Keratinocyte (primary cell): Measurements from ENCODE around the gene DUSP3.

ENCODE experiments used
- CTCF ChIP-seq, 3 experiments: IDR thresholded peaks in 1 of 3; conservative IDR thresholded peaks in 1 of 3; optimal IDR thresholded peaks in 1 of 3; 2 replicates in 2 of 3; 3 replicates in 1 of 3; pipeline versions ENCODE3 to v1.5.1; 2011; ENCODE audit warnings: low read length in 3 of 3, mild to moderate bottlenecking in 3 of 3, moderate library complexity in 2 of 3, control low read depth in 1 of 3, inconsistent platforms in 1 of 3; ENCODE audit not compliant: insufficient read depth in 2 of 3; ENCODE audit errors: extremely low read depth in 1 of 3
- EZH2 ChIP-seq: IDR thresholded peaks from one replicate; pipeline ENCODE4 v1.6.1; 2012; ENCODE audit warnings: inconsistent platforms, mild to moderate bottlenecking, low read length, moderate library complexity

GRCh38 chr17:43753493-43754129 lies 25.2 kb downstream of the DUSP3 start:
- TF ChIP-seq CTCF (optimal IDR thresholded peaks at IDR 0.05 in 1 of 3, IDR thresholded peaks at IDR 0.05 in 1 of 3, conservative IDR thresholded peaks at IDR 0.05 in 1 of 3; ENCODE audit: extremely low read depth in 1 of 3, insufficient read depth in 2 of 3, low read length in 3 of 3) (no peak), EZH2 (no peak)
